ENCODE data around the gene RPAP2.
"Not testable (repeated sequence)": the region's sequence is repeated elsewhere in the genome, so short reads cannot be mapped to it uniquely, and the experiment has no call there.

The RPAP2 gene

GRCh38 chr1:92323473-92324453, 24.9 kb downstream of the RPAP2 start:
- no peak for DNase-seq

GRCh38 chr1:92324784-92325183, 25.9 kb downstream of the RPAP2 start:
- DNase-seq, result no peak

DNA sequence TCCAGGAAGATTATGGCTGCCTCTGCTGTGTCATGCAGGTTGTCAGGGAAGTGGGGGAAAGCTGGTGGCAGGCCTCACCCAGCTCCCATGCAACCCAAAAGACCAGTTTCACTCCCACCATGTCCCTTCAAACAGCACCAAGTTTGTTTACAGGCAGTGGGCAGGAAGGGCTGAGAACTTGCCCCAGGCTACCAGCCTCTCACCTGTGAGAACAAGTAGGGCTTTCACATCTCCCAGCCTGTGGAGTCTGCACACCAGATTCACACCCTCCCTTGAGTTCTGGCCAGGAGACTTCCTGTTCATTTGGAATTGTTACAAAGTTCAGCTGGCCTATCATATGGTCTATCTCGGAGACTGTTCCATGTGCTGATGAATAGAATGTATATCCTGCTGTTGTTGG, 27.8 kb downstream of the RPAP2 start:
- DNase-seq, result no peak

GRCh38 chr1:92327794-92328193, 28.9 kb downstream of the RPAP2 start:
- DNase-seq, result no peak

DNA sequence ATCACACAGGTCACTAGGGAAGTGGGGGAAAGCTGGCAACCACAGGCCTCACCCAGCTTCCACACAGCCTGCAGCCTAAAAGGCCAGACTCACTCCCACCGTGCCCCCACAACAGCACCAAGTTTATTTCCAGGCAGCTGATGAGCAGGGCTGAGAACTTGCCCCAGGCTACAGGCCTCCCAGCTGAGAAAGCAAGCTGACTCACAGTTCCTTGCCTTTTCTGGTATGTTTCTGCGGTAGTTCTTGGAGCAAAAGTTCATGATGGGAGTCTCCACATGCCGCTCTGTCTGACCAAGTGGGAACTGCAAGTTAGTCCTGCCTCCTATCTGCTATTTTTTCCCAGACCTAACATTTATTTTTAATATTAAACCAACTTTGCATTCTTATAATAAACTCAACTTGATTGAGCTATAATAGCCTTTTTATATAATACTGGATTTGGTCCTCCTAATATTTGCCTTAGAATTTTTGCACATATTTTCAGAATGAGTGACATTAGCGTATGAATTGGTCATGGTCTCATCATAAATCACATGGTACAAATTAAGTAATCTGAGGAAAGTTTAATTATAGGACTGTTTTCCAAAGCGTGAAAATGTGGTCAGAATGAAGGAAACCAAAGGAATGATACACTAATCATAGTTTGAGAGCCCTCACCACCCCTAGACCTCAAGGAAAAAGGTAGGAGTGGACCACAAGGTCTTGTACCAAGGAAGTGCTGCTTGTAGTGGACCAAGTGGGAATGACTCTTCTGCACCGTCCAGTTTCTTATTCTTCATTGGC, 30.7 kb downstream of the RPAP2 start:
- DNase-seq, result no peak

- DNase-seq, result no peak
Measured at GRCh38 chr1:92333668-92334067, 34.8 kb downstream of the RPAP2 start.

DNA sequence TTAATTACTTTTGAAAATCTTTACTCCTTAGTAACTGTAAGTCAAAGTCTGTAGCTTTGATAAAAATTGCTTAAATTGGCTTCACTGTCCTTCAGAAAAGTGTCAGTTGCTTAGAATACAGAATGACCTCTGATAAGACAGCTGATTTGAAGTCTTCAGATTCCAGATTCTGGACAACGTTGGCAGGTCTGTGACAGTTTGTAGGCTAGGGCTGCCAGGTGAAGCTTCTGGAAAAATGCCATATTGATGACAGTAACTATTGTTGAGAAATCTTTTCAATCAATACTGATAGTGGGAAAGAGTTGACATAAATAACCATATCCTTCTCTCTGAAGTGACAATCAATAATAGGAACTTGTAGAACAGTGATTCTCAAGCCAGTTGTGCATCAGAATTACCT, 41.3 kb downstream of the RPAP2 start:
- no peak for DNase-seq

GRCh38 chr1:92342401-92342800, 43.5 kb downstream of the RPAP2 start:
- no peak for DNase-seq

DNA sequence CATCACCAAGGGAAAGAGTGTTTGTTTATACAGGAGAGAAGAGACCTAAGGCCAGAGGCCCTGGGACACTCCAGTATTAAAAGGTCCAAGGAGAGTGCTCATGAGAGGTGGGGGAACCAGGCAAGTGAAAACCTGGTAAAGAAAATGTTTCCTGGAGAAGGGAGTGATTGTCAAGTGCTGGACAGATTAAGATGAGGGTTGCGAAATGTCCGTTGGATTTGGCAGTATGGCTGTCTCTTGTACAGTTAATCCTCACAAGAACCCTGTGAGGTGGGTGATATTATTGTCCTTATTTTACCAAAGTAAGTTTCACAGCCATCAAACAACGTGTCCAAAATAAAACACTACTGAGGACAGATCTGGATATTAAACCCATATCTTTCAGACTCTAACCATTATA, 44.2 kb downstream of the RPAP2 start:
- no peak for DNase-seq

DNA sequence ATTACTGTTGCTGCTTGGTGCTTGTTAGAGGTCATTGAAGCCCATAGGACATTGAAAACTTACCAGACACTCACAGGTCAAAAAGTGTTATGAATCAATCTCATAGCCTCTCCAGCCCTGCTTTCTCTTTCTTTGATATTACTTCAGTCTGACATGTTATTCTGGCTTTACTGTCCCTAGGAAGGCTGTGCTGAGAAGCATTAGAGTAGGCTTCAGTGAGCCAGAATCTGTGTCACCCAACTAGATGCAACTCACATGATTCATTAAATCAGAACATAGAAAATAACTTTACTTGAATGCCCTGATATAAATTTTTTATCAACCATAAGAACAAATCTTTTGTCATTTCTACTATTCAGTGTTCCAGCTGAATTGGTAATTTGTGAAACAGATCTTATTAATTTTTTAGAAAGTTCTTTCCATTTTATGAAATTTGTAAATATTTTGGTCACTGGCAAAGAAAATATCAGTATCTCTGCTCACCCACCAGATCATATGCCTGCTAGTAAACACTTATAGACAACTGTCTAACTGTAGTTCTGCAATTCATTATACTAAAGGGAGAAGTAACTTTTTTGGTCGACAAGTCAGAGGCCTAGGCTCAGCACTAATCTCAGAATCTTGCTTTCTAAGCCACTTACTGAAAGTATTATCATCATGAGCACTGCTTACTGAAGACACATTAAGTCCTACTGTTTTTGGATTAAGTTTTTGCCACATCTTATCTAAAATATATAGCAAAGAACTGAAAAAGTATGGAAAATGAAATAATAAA, 48.2 kb downstream of the RPAP2 start:
- DNase-seq, result no peak

DNA sequence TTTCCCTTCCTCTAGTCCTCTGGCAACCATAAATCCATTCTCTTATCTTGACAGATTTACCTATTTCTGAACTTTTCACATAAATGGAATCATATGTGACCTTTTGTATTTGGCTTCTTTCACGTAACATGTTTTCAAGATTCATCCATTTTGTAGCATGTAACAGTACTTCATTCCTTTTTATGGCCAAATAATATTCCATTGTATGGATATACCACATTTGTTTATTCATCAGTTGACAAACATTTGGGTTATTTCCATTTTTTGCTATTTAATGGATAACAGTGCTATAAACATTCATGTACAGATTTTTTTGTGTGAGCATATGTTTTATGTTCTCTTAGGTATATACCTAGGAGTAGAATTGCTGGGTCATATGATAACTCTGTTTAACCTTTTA, 54.0 kb downstream of the RPAP2 start:
- no peak for DNase-seq

GRCh38 chr1:92354259-92354658, 55.4 kb downstream of the RPAP2 start:
- DNase-seq, result no peak

DNA sequence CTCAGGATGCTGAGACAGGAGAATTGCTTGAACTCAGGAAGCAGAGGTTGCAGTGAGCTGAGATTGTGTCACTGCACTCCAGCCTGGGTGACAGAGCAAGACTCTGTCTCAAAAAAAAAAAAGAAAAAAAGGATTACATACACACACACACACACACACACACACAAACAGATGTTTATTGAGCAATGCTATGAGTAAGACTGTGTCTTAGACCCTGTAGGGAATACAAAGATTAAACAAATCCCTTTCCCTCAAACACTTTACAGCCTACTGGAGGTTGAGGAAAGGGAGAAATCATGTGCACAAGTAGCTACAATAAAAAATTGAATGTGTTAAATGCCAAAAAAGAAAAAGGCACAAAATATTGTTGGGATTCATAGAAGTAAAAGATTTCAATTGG, 58.1 kb downstream of the RPAP2 start:
- DNase-seq, result no peak

DNA sequence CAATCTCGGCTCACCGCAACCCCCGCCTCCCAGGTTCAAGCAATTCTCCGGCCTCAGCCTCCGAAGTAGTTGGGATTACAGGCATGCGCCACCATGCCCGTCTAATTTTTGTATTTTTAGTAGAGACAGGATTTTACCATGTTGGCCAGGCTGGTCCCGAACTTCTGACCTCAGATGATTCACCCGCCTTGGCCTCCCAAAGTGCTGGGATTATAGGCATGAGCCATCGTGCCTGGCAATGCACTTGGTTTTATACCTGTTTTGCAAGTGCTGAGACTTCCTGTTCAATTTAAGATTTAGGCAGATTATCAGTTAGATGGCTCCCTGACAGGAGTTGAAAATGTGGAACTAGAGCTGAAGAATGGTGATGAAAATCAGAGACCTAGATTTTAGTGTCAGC, 60.5 kb downstream of the RPAP2 start:
- not testable (repeated sequence) for DNase-seq

DNA sequence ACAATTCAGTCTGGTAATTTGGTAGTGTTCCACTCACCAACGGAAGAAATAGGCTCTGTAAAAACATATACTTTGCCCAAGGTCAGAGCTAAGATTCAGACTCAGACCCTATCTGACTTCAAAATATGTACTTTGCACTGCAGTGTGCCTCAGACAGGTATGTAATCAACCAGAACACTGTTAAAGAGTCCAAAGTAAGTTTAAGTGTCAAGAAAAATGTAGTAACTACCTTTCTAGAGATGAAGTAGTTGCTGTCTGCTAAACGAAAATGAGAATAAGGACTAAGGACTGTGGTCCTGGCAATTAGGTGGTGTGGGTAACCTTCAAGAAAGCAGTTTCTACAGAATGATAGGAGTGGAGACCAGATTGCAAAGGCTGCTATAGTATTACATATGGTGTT, 61.1 kb downstream of the RPAP2 start:
- DNase-seq, result no peak

- DNase-seq, result no peak
Measured at GRCh38 chr1:92362970-92363369, 64.1 kb downstream of the RPAP2 start.

DNA sequence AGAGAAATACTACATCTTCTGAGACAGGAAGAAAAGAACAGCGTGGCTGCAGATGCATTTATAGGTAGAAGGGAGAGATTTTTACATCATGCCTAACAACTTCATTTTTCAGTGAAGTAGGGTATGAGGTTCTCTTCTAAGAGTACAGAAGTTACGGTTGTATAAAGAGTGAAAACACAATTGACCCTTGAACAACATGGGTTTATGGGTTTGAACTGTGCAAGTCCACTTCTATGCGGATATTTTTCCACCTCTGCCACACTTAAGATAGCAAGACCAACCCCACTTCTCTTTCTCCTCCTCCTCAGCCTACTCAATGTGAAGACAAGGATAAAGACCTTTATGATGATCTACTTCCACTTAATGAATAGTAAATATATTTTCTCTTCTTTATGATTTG, 64.5 kb downstream of the RPAP2 start:
- DNase-seq, result no peak

- DNase-seq, result no peak
Measured at GRCh38 chr1:92365378-92366039, 66.7 kb downstream of the RPAP2 start.

DNA sequence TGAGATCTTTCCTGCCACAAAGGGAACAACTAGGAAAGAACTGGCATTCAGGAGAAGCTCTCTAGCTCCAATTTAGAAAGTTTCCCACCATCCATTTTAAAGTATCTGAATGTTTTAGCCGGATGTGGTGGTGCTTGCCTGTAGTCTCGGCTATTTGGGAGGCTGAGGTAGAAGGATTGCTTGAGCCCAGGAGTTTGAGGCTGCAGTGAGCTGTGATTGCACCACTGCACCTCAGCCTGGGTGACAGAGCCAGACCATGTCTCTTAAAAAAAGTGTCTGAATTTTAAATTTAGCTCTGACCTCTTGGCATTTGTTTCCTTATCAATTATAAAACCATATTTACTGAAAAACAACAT, 67.2 kb downstream of the RPAP2 start:
- no peak for DNase-seq

- no peak for DNase-seq
Measured at GRCh38 chr1:92367496-92367895, 68.6 kb downstream of the RPAP2 start.

DNA sequence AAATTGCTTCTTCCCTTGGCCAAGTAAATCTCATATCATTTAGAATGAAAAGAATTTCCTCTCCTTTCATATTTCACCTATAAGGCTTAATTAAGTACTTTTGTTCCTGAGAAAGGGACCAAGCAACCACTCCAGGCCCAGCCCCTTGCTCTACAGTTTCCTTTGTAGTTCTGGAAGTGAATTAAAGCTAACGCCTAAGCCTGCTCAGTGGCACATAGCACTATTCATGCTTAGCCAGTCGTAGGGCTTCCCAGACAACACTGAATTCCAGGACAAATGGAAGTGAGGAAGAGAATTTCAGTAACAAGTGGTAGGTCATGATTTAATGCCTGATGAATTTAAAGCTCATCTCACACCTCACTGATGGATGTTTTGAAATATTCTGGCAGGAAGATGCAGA, 73.3 kb downstream of the RPAP2 start:
- no peak for DNase-seq

DNA sequence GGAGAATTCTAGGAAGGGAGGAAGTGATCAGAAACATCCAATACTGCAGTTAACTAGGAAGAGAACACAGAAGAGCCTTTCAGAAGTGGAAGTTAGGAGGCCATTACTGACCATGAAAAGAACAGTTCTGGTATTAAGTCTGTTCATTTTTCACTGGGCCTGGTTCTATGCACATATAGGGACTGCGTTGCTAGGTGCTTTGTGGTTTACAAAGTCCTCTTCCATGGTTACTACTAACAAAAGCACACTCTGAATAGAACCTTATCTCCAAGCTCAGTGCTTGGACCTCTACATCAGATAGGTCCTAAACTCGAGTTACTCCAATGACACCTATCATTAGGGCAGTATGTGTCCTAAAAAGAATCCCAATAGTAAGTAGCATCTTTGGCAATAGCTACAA, 75.4 kb downstream of the RPAP2 start:
- no peak for DNase-seq

DNA sequence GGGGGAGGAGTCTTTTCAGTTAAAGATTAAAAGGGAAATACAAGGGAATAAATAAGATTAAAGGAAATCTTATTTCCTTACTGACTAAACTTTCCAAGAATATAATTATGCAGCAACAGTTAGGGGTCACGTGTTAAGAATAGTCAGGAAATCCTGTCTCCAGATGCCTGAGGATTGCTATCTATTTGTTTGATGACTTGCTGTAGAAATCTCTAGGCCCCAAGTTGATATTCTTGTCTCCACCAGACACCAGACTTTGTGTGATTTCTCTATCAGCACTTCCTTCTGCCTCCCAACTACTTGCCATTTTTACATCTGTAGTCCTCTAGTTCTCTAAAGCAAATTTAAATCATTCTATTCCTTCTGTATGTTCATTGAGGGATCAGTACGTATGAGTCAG, 77.5 kb downstream of the RPAP2 start:
- DNase-seq, result no peak
